HCT116 (cell line): ENCODE data around the gene SULT1A4. TPM values are rescaled to one million over a fixed set of nuclear protein-coding genes. Genes with fewer than 3 reads are reported as not detected.
"Not testable (repeated sequence)": the region's sequence is repeated elsewhere in the genome, so short reads cannot be mapped to it uniquely, and the experiment has no call there.

Source experiments
- ATAC-seq: fragments of 200-7000 bp; cut with Tn5 transposase; 2 replicates; pipeline ENCODE4 v1.9.1; 2020; ENCODE audit warnings: mild to moderate bottlenecking, moderate library complexity
- BruUV-seq: library from RNA; stranded (reverse); fragments of 400-500 nt; replicated peaks from 2 replicates; lab custom pipeline; 2021; lab: Mats Ljungman, UMichigan
- CTCF ChIA-PET: fragments of 300-600 bp; sonication (Branson Sonifier 250); formaldehyde crosslinking; loops from one replicate; lab custom pipeline; 2021; ENCODE audit warnings: antibody characterized with exemption; lab: Charles Lee
- POLR2A ChIA-PET: fragments of 300-600, 350-600 bp; sonication (Branson Sonifier 250); formaldehyde crosslinking; loops from one replicate; lab custom pipeline; 2021; ENCODE audit warnings: antibody characterized with exemption; lab: Charles Lee
- RAD21 ChIA-PET, 2 experiments: fragments of 300-600 bp; sonication (Branson Sonifier 250); formaldehyde crosslinking; loops; one replicate each; lab custom pipeline; 2023; ENCODE audit warnings: low total read pairs in 2 of 2; ENCODE audit not compliant: uncharacterized antibody in 2 of 2, unreplicated experiment in 2 of 2, low non-redundant PET in 1 of 2; lab: Charles Lee
- DNase-seq: peaks from one replicate; pipeline ENCODE4 v3.0.0-alpha.2; 2010; ENCODE audit warnings: low read depth, low spot score
- H2AFZ ChIP-seq: fragments of 200-600 bp; shearing (Covaris generic), sonication (generic); 2 replicates; pipeline ENCODE4 v1.6.1; 2017; ENCODE audit warnings: low read depth, mixed run types, mixed read lengths, antibody characterized with exemption, low read length; ENCODE audit not compliant: poor library complexity, severe bottlenecking
- H3K27ac ChIP-seq: 2 replicates; pipeline ENCODE4 v1.5.1; 2012; ENCODE audit warnings: low read depth, low read length
- H3K27me3 ChIP-seq: fragments of 200-600 bp; sonication (generic); 2 replicates; pipeline ENCODE4 v1.6.1; 2016; ENCODE audit warnings: mixed run types, low read length, mixed read lengths; ENCODE audit not compliant: insufficient read depth
- H3K36me3 ChIP-seq, 2 experiments: fragments of 200-500 bp in 1 of 2; fragments of 200-600 bp in 1 of 2; sonication (Bioruptor generic) in 1 of 2; sonication (generic) in 1 of 2; 2 replicates each; pipeline versions ENCODE4 v1.5.1 to v1.6.1; 2014 to 2016; ENCODE audit warnings: low read length in 2 of 2, inconsistent platforms in 1 of 2, mixed read lengths in 1 of 2, mixed run types in 1 of 2; ENCODE audit not compliant: insufficient read depth in 2 of 2, control insufficient read depth in 1 of 2
- H3K4me1 ChIP-seq, 2 experiments: fragments of 200-600 bp in 1 of 2; sonication (generic) in 1 of 2; 2 replicates each; pipeline versions ENCODE4 v1.5.1 to v1.6.1; 2012 to 2017; ENCODE audit warnings: low read length in 2 of 2, inconsistent platforms in 1 of 2, mild to moderate bottlenecking in 1 of 2, mixed read lengths in 1 of 2, mixed run types in 1 of 2, moderate library complexity in 1 of 2; ENCODE audit not compliant: insufficient read depth in 2 of 2, control insufficient read depth in 1 of 2
- H3K4me2 ChIP-seq: fragments of 200-600 bp; sonication (generic); 2 replicates; pipeline ENCODE4 v1.6.1; 2017; ENCODE audit warnings: mixed run types, low read length, mixed read lengths
- H3K4me3 ChIP-seq, 2 experiments: fragments of 200-600 bp in 1 of 2; sonication (generic) in 1 of 2; replicated peaks in 1 of 2; 2 replicates each; pipeline ENCODE4 v1.5.1; 2011 to 2016; ENCODE audit warnings: low read length in 2 of 2, control low read depth in 1 of 2, low read depth in 1 of 2, mild to moderate bottlenecking in 1 of 2, mixed read lengths in 1 of 2, mixed run types in 1 of 2
- H3K79me2 ChIP-seq: fragments of 200-600 bp; sonication (generic); 2 replicates; pipeline ENCODE4 v1.6.1; 2017; ENCODE audit warnings: mild to moderate bottlenecking, mixed run types, low read length, moderate library complexity, mixed read lengths; ENCODE audit not compliant: insufficient read depth
- H3K9ac ChIP-seq: fragments of 200-600 bp; sonication (generic); 2 replicates; pipeline ENCODE4 v1.6.1; 2016; ENCODE audit warnings: low read length, mixed read lengths
- H3K9me2 ChIP-seq: fragments of 200-600 bp; sonication (generic), shearing (Covaris generic); 2 replicates; pipeline ENCODE4 v1.6.1; 2017; ENCODE audit warnings: mixed run types, mild to moderate bottlenecking, moderate library complexity; ENCODE audit not compliant: insufficient read depth
- H3K9me3 ChIP-seq, 2 experiments: fragments of 200-500 bp in 1 of 2; fragments of 200-600 bp in 1 of 2; sonication (Bioruptor generic) in 1 of 2; sonication (generic) in 1 of 2; 2 replicates each; pipeline ENCODE4 v1.6.1; 2014 to 2017; ENCODE audit warnings: low read length in 2 of 2, mixed read lengths in 2 of 2, inconsistent platforms in 1 of 2, low read depth in 1 of 2, mild to moderate bottlenecking in 1 of 2, mixed run types in 1 of 2, moderate library complexity in 1 of 2; ENCODE audit not compliant: control insufficient read depth in 1 of 2, insufficient read depth in 1 of 2
- H4K20me1 ChIP-seq: fragments of 200-600 bp; sonication (generic), shearing (Covaris generic); 2 replicates; pipeline ENCODE4 v1.6.1; 2017; ENCODE audit warnings: mixed run types, mild to moderate bottlenecking, moderate library complexity; ENCODE audit not compliant: insufficient read depth
- intact Hi-C: fragments of 100-400 bp; cut with micrococcal nuclease; formaldehyde crosslinking; loops from 2 replicates; pipeline ENCODE4 v1.10.0; 2022
- total RNA-seq: library from RNA; stranded (reverse); gene quantifications from one replicate; pipeline ENCODE4 v1.2.1, GENCODE V29; 2021; ENCODE audit not compliant: unreplicated experiment

The SULT1A4 gene
- total RNA-seq, 1 experiment from 2014 or later: 7.2 TPM

DNA sequence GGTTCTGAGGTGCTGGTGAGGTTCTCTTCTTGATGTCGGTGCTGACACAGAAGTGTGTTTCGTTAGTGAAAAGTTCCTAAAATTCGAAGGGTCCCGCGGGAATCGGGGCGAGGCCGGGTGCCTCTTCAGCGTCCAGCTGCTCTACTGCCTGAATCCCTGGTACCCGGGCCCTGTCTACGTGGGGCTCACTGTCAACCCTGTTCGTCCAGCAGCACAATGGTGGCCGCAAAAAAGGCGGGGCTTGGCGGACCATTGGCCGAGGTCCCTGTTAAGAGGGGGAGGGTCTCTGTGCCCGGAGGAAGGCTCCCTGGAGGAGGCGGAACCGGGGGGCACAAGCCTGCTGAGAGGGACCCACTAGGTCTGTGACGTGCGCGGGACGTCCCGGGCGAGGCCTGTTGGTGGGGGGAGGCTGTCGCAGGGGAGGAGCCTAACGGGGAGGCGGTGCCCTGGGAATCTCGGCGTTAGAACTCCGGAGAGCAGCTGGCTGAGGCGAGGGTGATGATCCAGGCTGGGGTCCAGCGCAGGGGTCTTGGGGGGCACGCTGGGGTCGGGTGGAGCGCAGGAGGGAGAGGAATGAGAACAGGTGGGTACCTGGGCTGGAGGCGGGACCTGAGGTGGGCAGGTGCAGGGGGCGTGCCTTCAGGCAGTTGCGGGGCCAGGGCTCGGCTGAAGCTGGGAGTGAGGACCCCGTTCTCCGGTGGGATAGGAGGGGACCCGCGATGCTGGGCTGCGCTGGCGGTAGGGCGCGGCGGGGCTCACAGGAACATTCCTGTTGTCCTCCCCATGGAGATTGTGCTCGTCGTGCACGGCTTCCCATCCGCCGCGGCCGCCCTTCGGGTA is 6.5 kb downstream of the SULT1A4 start:
- H3K4me3 ChIP-seq, H3K4me2 ChIP-seq, POLR2A ChIA-PET, H3K79me2 ChIP-seq, H3K9me2 ChIP-seq, H4K20me1 ChIP-seq, CTCF ChIA-PET, H3K4me1 ChIP-seq, H3K36me3 ChIP-seq, BruUV-seq, H2AFZ ChIP-seq, H3K9me3 ChIP-seq, RAD21 ChIA-PET, intact Hi-C loops, H3K27me3 ChIP-seq, H3K9ac ChIP-seq, H3K27ac ChIP-seq, DNase-seq: not testable (repeated sequence)
- ATAC-seq: peak; percentile 63

DNA sequence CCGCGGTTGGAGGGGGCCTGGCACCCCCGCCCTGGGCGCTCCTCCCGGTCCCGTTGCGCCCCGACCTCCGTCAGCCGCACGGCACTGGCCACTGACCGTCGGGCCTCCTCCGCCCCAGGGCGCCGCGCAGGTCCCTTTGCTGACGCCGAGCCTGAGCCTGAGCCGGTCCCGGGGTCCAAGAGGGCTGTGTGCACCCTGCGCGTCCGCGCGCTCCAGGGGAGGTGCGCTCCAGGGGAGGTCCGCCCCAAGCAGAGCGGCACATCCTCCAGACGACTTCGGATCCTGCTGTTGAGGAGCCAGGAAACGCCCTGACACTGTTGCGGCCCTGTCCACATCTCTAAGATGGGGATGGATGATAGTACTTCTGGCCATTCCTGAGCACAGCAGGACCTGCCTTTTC is 7.2 kb downstream of the SULT1A4 start:
- H2AFZ ChIP-seq, intact Hi-C loops, H3K36me3 ChIP-seq, H3K4me1 ChIP-seq, H3K9me2 ChIP-seq, H3K27ac ChIP-seq, H3K4me3 ChIP-seq, CTCF ChIA-PET, RAD21 ChIA-PET, H4K20me1 ChIP-seq, POLR2A ChIA-PET, H3K9me3 ChIP-seq, H3K27me3 ChIP-seq, BruUV-seq, DNase-seq, H3K4me2 ChIP-seq, H3K79me2 ChIP-seq, H3K9ac ChIP-seq: not testable (repeated sequence)
- peak; percentile 39 for ATAC-seq

DNA sequence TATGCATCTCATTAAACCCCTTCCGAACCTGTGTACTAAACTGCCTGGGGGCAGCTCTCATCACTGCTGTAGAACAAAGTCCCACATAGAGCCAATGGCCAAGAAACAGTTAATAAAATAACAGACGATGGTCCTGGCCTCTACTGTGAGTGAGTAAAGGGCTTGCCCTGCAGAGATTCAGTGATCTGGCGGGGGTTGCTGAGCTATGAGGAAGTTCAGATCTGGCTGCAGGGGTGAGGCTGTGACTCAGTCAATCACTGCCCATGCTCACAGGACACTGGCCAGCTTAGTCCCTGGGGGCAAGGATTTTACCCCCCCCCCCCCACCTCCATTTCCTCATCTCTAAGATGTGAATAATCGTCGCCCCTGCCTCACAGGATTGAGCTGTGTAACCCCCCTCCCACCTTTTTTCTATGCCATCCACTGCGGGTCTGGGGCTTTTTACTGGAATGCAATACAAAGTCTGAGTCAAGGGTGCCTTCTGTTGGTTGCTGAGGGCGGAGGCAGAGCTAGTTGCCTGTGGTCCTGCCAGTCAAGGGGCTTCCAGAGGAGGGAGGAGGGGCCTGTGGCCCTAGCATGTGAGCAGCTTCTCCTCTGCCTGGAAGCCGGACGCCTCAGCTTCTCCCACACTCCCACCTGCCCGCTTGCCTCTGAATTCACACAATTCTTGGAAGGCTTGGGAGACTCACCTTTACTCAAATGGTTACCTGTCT is 8.1 kb downstream of the SULT1A4 start:
- DNase-seq, H3K27me3 ChIP-seq, H3K79me2 ChIP-seq, POLR2A ChIA-PET, H3K9me3 ChIP-seq, CTCF ChIA-PET, H3K4me1 ChIP-seq, H3K36me3 ChIP-seq, H4K20me1 ChIP-seq, RAD21 ChIA-PET, BruUV-seq, H3K4me3 ChIP-seq, H3K9ac ChIP-seq, H3K4me2 ChIP-seq, H3K27ac ChIP-seq, intact Hi-C loops, H3K9me2 ChIP-seq, H2AFZ ChIP-seq: not testable (repeated sequence)
- peak; percentile 66 for ATAC-seq

DNA sequence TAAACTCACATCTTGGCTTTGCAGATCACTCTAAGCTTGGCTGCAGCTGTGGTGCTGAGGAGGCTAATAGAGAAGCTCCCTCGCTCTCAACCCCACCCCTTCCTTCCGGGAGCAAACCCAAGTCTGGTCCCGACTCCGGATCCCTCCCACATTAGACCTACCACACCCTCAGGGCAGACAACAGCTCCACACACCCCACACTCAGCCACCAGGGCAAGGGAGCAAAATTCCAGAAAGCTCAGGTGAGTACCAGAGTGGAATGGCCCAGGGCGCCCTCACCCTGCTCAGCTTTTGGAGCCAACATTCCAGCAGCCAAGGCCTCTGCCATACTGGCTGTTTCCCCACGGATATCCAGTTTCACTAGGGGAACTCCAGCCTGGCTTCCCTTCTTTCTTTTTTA is 9.9 kb downstream of the SULT1A4 start:
- H3K4me1 ChIP-seq, intact Hi-C loops, H3K9ac ChIP-seq, RAD21 ChIA-PET, CTCF ChIA-PET, POLR2A ChIA-PET, H3K4me3 ChIP-seq, H3K27me3 ChIP-seq, H3K27ac ChIP-seq, H3K9me2 ChIP-seq, H2AFZ ChIP-seq, H3K9me3 ChIP-seq, H3K36me3 ChIP-seq, H4K20me1 ChIP-seq, DNase-seq, H3K79me2 ChIP-seq: not testable (repeated sequence)
- TSS peak; percentile 79 for BruUV-seq
- ATAC-seq: peak; percentile 60
- H3K4me2 ChIP-seq: peak overlapping the region; percentile 47
